ENCODE data around the gene KRT17. TPM values are rescaled to one million over a fixed set of nuclear protein-coding genes. Genes with fewer than 3 reads are reported as not detected.
"Not testable (repeated sequence)": the region's sequence is repeated elsewhere in the genome, so short reads cannot be mapped to it uniquely, and the experiment has no call there.

KRT17 gene
- total RNA-seq, 6 donors from 2014 or later: 0.78 to 33.3 (median 18.0) TPM

DNA sequence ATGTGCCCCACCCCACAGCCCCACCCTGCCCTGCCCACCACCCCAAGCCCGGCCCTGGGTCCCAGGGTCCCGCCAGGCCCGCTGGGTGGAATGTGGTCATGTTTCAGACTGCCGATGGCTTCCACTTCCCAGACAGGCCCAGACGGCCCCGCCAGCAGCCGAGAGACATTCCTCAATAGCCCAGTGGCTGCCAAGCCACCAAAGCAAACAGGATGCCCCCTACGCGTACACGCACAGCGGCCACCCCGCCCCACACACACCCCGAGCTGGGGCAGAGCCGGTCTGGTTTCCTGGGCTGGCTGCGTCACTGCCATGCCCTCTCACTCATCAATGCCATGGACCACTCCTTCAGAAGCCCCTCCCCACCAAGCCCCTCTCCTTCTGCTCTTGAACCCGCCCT lies 1.2 kb upstream of the KRT17 start:
- no peak for DNase-seq
- TF ChIP-seq EP300 (IDR thresholded peaks at IDR 0.05): no peak
- H3K27me3 ChIP-seq: no peaks in the 10 kb centered on the region
- H3K27ac ChIP-seq: no peak overlapping the region
- no peaks in the 10 kb centered on the region for H3K36me3 ChIP-seq
- H3K9me3 ChIP-seq: no peaks in the 10 kb centered on the region
- 59% methylated on average over 15 of the region's 16 CpGs; no CpG with 5 or more reads in 1 of the 2 donors for WGBS, 2 donors
- ATAC-seq (ENCODE audit: low FRiP score in 2 of 2): no peak
- peaks cover 0 to 6% (median 3%) of the 10 kb centered on the region in 4 donors for H3K4me1 ChIP-seq
- no peak overlapping the region for H3K4me3 ChIP-seq

DNA sequence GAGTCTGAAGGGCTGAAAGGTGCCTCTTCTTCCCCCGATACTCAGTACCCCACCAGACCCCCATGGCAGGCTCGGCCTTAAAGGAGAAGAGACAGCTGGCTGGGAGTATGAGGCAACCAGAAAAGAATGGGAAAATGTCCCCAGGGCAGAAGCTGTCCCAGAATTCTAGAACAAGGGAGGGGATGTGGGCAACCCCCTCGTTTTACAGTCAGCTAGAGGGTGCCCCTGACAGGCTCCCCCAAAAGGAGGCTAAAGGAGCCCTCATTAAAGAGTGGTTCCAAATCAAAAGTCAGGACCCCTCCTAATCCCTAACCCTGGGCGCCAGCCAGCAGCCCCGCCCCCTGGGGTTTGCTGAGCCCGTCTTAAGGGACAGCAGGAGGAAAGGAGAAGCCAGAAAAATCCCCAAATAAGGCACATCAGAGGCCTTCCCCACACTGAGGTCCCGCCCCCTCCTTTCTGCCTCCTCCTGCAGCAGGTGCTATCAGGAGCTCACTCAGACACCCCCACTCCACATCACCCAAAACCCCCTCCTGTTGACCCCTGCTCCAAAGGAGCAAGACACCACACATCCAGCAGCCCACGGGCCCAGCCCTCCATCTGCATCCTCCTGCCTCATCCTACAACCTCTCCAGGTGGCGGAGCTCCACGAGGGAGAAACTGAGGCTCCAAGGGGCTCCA lies 1.1 kb downstream of the KRT17 start:
- not testable (repeated sequence) for H3K4me1 ChIP-seq; ATAC-seq (ENCODE audit: low FRiP score in 2 of 2); DNase-seq; H3K36me3 ChIP-seq; H3K27ac ChIP-seq; H3K9me3 ChIP-seq; H3K27me3 ChIP-seq; H3K4me3 ChIP-seq
- 73 to 81% methylated on average over 6 to 10 of the region's 10 CpGs for WGBS, 2 donors

- H3K27me3 ChIP-seq; H3K27ac ChIP-seq; H3K36me3 ChIP-seq; H3K9me3 ChIP-seq; H3K4me1 ChIP-seq; H3K4me3 ChIP-seq; DNase-seq; ATAC-seq (ENCODE audit: low FRiP score in 2 of 2): not testable (repeated sequence)
- WGBS, 2 donors: 75 to 82% methylated on average over 17 to 19 of the region's 19 CpGs
Measured at GRCh38 chr17:41622340-41623183, 1.8 kb downstream of the KRT17 start.

GRCh38 chr17:41621916-41622315 lies 2.5 kb downstream of the KRT17 start:
- no peak overlapping the region for H3K27ac ChIP-seq

DNA sequence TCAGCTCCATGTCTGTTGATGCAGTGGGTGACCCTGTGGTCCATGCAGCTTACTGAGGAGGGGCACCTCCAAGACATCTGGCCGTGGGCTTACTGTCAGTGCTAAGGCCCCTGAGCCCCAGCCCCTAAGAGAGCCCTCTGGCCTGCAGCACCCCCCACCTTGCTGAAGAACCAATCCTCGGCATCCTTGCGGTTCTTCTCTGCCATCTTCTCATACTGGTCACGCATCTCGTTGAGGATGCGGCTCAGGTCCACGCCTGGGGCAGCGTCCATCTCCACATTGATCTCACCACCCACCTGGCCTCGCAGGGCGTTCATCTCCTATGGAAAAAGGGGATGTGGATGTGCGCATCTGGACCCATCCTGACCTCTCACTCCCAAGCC lies 2.9 kb downstream of the KRT17 start:
- not testable (repeated sequence) for ATAC-seq (ENCODE audit: low FRiP score in 2 of 2); H3K36me3 ChIP-seq; H3K27me3 ChIP-seq; H3K4me3 ChIP-seq; H3K27ac ChIP-seq; H3K9me3 ChIP-seq; DNase-seq; H3K4me1 ChIP-seq
- 92 to 94% methylated on average over 11 of the region's 11 CpGs for WGBS, 2 donors

More at GRCh38 chr17:41621916-41622315, 2.5 kb downstream of the KRT17 start:
- TF ChIP-seq POLR2A (IDR thresholded peaks at IDR 0.05) (no peak), POLR2AphosphoS5 (IDR thresholded peaks at IDR 0.05) (no peak), EP300 (IDR thresholded peaks at IDR 0.05) (no peak)
- TF ChIP-seq, protein P1, sequence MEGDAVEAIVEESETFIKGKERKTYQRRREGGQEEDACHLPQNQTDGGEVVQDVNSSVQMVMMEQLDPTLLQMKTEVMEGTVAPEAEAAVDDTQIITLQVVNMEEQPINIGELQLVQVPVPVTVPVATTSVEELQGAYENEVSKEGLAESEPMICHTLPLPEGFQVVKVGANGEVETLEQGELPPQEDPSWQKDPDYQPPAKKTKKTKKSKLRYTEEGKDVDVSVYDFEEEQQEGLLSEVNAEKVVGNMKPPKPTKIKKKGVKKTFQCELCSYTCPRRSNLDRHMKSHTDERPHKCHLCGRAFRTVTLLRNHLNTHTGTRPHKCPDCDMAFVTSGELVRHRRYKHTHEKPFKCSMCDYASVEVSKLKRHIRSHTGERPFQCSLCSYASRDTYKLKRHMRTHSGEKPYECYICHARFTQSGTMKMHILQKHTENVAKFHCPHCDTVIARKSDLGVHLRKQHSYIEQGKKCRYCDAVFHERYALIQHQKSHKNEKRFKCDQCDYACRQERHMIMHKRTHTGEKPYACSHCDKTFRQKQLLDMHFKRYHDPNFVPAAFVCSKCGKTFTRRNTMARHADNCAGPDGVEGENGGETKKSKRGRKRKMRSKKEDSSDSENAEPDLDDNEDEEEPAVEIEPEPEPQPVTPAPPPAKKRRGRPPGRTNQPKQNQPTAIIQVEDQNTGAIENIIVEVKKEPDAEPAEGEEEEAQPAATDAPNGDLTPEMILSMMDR (IDR thresholded peaks at IDR 0.05): no peak
- WGBS, 2 donors: 76% methylated on average over 2 of the region's 2 CpGs; no CpG with 5 or more reads in 1 of the 2 donors
- Histone ChIP-seq H3K4me3 (no peak overlapping the region), H3K4me1 (peaks cover 0 to 6% (median 3%) of the 10 kb centered on the region in 4 donors), H3K36me3 (no peaks in the 10 kb centered on the region), H3K27me3 (no peaks in the 10 kb centered on the region), H3K9me3 (no peaks in the 10 kb centered on the region)
- DNase-seq (no peak), ATAC-seq (ENCODE audit: low FRiP score in 2 of 2) (no peak)

DNA sequence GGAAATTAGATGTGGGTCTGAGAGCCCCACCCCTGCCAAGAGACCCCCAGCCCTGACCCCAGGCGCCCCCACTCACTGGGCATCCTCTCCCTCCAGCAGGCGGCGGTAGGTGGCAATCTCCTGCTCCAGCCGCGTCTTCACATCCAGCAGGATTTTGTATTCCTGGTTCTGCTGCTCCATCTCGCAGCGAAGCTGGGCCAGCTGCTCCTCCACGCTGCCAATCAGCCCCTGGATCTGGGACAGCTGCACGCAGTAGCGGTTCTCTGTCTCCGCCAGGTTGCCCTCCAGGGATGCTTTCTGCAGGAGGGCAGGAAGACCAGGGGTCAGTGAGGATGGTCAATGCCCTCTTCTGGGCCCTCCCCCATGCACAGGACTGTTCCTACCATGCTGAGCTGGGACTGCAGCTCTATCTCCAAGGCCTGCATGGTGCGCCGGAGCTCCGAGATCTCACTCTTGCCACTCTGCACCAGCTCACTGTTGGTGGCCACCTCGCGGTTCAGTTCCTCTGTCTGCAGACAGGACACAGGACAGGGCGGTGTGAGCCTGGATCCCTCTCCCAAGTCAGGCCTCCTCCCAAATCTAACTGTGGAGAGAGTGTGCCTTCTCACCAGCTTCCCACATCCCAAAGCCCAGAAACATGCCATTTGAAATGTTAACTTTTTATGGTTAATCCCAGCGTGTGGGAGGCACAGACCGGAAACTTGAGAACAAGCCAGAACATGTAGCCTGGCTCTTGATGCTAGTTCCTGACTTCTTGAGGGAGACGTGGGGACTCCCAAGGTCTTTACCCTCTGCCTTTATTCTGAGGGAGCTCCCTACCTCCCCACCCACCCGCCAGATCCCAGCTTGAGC lies 3.6 kb downstream of the KRT17 start:
- Histone ChIP-seq H3K4me1 (peaks cover 0 to 6% (median 3%) of the 10 kb centered on the region in 4 donors), H3K27me3 (no peaks in the 10 kb centered on the region), H3K9me3 (no peaks in the 10 kb centered on the region), H3K4me3 (no peak overlapping the region), H3K36me3 (no peaks in the 10 kb centered on the region), H3K27ac (no peak overlapping the region)
- TF ChIP-seq POLR2AphosphoS5 (IDR thresholded peaks at IDR 0.05): no peak
- ATAC-seq (ENCODE audit: low FRiP score in 2 of 2) (no peak), DNase-seq (no peak)
- WGBS, 2 donors: 78 to 82% methylated on average over 21 of the region's 21 CpGs

DNA sequence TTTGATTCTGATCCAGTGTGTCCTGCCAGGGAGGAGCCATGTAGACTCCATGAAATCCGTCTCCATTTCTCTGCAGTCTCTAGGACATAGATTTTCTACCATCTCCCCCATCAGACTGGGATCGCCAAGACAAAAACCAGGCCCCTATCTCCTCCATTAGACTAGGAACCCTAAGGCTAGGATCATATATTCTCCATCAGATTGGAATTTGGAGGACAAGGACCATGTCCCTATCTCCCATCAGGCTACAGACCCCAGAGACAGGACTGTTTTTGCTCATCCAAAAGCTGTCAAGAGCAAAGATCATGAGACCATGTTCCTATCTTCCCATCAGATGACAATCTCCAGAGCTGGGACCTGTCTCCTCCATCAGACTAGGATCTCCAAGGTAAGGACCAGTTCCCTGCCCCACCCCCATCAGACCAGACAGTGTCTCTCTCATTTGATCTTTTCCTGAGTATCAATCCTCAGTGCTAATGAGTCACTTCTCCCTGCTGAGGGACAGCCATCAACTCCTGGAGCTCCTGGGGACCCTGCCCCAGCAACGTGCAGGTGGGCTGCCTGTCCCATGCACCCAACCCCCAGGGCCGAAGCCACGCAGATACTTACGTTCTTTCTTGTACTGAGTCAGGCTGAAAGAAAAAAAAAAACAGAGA lies 4.3 kb downstream of the KRT17 start:
- not testable (repeated sequence) for H3K27ac ChIP-seq; ATAC-seq (ENCODE audit: low FRiP score in 2 of 2); DNase-seq

More for the DNA sequence above, 4.3 kb downstream of the KRT17 start:
- WGBS, 2 donors: 88 to 91% methylated on average over 6 of the region's 6 CpGs
- not testable (repeated sequence) for H3K4me1 ChIP-seq, H3K9me3 ChIP-seq, H3K27me3 ChIP-seq, H3K36me3 ChIP-seq, H3K4me3 ChIP-seq
